Loucy (cell line): ENCODE measurements around the gene SLC48A1.

ENCODE experiments used
- H2AFZ ChIP-seq: fragments of 200-600 bp; sonication (generic); 2 replicates; pipeline ENCODE4 v1.6.0; 2016; ENCODE audit warnings: antibody characterized with exemption, mild to moderate bottlenecking, low read length, moderate library complexity
- H3F3A ChIP-seq: fragments of 200-600 bp; 2 replicates; pipeline ENCODE4 v1.6.0; 2016; ENCODE audit warnings: antibody characterized with exemption, low read depth, mild to moderate bottlenecking
- H3K27me3 ChIP-seq: fragments of 200-600 bp; sonication (generic); 2 replicates; pipeline ENCODE4 v1.6.1; 2014; ENCODE audit warnings: low read length, mild to moderate bottlenecking; ENCODE audit not compliant: insufficient read depth, poor library complexity, severe bottlenecking
- H3K36me3 ChIP-seq: fragments of 200-600 bp; sonication (generic); 2 replicates; pipeline ENCODE4 v1.6.1; 2016; ENCODE audit warnings: low read length; ENCODE audit not compliant: insufficient read depth
- H3K4me1 ChIP-seq: fragments of 200-600 bp; sonication (generic); 2 replicates; pipeline ENCODE4 v1.5.1; 2014; ENCODE audit warnings: low read length, mild to moderate bottlenecking; ENCODE audit not compliant: insufficient read depth, poor library complexity, severe bottlenecking
- H3K4me2 ChIP-seq: fragments of 200-600 bp; sonication (generic); 2 replicates; pipeline ENCODE4 v1.6.0; 2014; ENCODE audit warnings: antibody characterized with exemption, low read length, low read depth, mild to moderate bottlenecking; ENCODE audit not compliant: poor library complexity, severe bottlenecking
- H3K4me3 ChIP-seq: fragments of 200-600 bp; sonication (generic); 2 replicates; pipeline ENCODE4 v1.5.1; 2014; ENCODE audit warnings: low read length, mild to moderate bottlenecking, mixed read lengths; ENCODE audit not compliant: poor library complexity, severe bottlenecking
- H3K79me2 ChIP-seq: fragments of 200-600 bp; sonication (generic); 2 replicates; pipeline ENCODE4 v1.6.1; 2014; ENCODE audit warnings: low read length; ENCODE audit not compliant: insufficient read depth
- H3K9ac ChIP-seq: fragments of 200-600 bp; sonication (generic); 2 replicates; pipeline ENCODE4 v1.6.0; 2014; ENCODE audit warnings: mild to moderate bottlenecking, low read depth, low read length, moderate library complexity; ENCODE audit not compliant: poor library complexity, severe bottlenecking
- H3K9me2 ChIP-seq: fragments of 200-600 bp; sonication (generic); replicated peaks from 2 replicates; pipeline ENCODE4 v1.6.1; 2016; ENCODE audit warnings: low read depth, low read length, mixed read lengths
- H3K9me3 ChIP-seq: fragments of 200-600 bp; sonication (generic); 2 replicates; pipeline ENCODE4 v1.6.1; 2014; ENCODE audit warnings: mild to moderate bottlenecking, antibody characterized with exemption, low read length, low read depth; ENCODE audit not compliant: insufficient read depth
- H4K20me1 ChIP-seq: fragments of 200-600 bp; sonication (generic); 2 replicates; pipeline ENCODE4 v1.6.0; 2014; ENCODE audit warnings: antibody characterized with exemption, low read length, mild to moderate bottlenecking; ENCODE audit not compliant: insufficient read depth, poor library complexity, severe bottlenecking
- CTCF ChIP-seq: fragments of 200-600 bp; sonication (generic); conservative IDR thresholded peaks from 2 replicates; pipeline ENCODE4 v1.5.1; 2014; ENCODE audit warnings: mild to moderate bottlenecking, antibody characterized with exemption, low read length
- EZH2phosphoT487 ChIP-seq: fragments of 200-600 bp; IDR thresholded peaks from 2 replicates; pipeline ENCODE4 v1.6.1; 2018; ENCODE audit warnings: antibody characterized with exemption, mild to moderate bottlenecking, moderate library complexity, borderline replicate concordance

SLC48A1 gene

GRCh38 chr12:47758834-47759690 lies 14.0 kb upstream of the SLC48A1 start, which contains the start of gene RAPGEF3:
TSS of gene RAPGEF3 (minus strand) at chr12:47758880. CDS start at chr12:47758556, 324 bp downstream.
- H3F3A ChIP-seq: no peaks in the 10 kb centered on the region
- peak within 1 kb of the TSS; percentile 83 for H3K9ac ChIP-seq
- H2AFZ ChIP-seq: peak within 1 kb of the TSS; percentile 85
- peak within 1 kb of the TSS; percentile 88 for H3K4me3 ChIP-seq
- H3K4me1 ChIP-seq: peaks cover 83% of the 10 kb centered on the region
- no peaks in the 10 kb centered on the region for H3K9me2 ChIP-seq
- no peaks in the 10 kb centered on the region for H3K9me3 ChIP-seq
- H3K36me3 ChIP-seq: no peaks in the 10 kb centered on the region
- no peaks in the 10 kb centered on the region for H4K20me1 ChIP-seq
- TF ChIP-seq EZH2phosphoT487 (no peak), CTCF (peak; percentile 52)
- H3K27me3 ChIP-seq: no peaks in the 10 kb centered on the region
- peaks cover 45% of the 10 kb centered on the region for H3K79me2 ChIP-seq
- H3K4me2 ChIP-seq: peak within 1 kb of the TSS; percentile 74

- H3K4me2 ChIP-seq: no peak overlapping the region
- H3K36me3 ChIP-seq: no peaks in the 10 kb centered on the region
- no peaks in the 10 kb centered on the region for H3K9me3 ChIP-seq
- no peaks in the 10 kb centered on the region for H3K27me3 ChIP-seq
- no peak overlapping the region for H3K4me3 ChIP-seq
- peaks cover 68% of the 10 kb centered on the region for H3K4me1 ChIP-seq
- TF ChIP-seq CTCF (no peak), EZH2phosphoT487 (no peak)
- no peaks in the 10 kb centered on the region for H4K20me1 ChIP-seq
- H3K9ac ChIP-seq: no peak overlapping the region
- H3K79me2 ChIP-seq: peaks cover 14% of the 10 kb centered on the region
- no peak overlapping the region for H2AFZ ChIP-seq
- H3K9me2 ChIP-seq: no peaks in the 10 kb centered on the region
- no peaks in the 10 kb centered on the region; the same call in 1 of the 2 replicates for H3F3A ChIP-seq
Measured at GRCh38 chr12:47762850-47763465, 10.1 kb upstream of the SLC48A1 start.

DNA sequence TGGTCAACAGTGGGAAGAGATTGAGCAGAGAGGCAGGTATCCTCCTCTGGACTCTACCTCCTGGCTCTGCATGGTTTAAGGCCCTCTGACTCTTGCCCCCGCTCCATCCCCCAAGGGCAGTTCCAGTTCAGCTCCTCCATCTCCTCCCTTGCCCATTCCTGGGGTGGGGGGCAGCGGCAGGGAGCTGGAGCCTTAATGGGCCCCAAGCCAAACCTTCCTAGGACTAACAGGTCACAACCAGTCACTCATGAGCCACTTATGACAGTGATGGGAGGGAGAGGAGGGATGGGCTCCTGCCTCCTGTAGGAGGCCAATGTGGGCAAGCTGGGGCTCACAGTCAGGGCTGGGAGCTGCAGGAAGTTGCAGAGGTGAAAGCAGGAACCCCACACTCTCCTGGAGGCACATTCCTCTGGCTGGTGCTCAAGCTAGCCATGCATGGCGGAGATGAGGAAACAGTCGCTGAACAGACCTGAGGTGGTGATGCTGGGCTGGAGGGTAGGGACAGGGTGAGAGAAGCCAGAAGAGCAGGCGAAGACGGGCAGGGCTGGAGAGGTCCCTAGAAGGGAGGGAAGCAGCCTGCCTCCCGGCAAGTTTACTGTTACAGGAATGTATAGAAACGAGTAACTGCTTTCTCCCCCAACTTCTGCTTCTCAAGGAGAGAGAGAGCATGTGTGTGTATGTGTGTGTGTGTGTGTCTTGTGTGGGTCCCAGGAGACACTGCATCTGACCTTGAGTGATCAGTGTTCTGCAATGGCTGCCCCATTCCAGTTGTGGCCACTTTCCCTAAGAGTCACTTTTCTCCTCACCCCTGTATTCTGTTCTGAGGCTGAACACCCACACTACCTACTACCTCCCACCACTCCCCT lies 9.3 kb upstream of the SLC48A1 start:
- Histone ChIP-seq H3K9ac (no peak overlapping the region), H3K79me2 (peaks cover 10% of the 10 kb centered on the region; the same call in 1 of the 2 replicates)

More for the DNA sequence above, 9.3 kb upstream of the SLC48A1 start:
- H3K4me3 ChIP-seq: no peak overlapping the region
- H3F3A ChIP-seq: no peaks in the 10 kb centered on the region; the same call in 1 of the 2 replicates
- no peaks in the 10 kb centered on the region for H4K20me1 ChIP-seq
- H3K4me2 ChIP-seq: no peak overlapping the region
- no peak overlapping the region for H2AFZ ChIP-seq
- TF ChIP-seq EZH2phosphoT487 (no peak), CTCF (no peak)
- H3K9me3 ChIP-seq: no peaks in the 10 kb centered on the region
- peaks cover 65% of the 10 kb centered on the region for H3K4me1 ChIP-seq
- H3K36me3 ChIP-seq: no peaks in the 10 kb centered on the region
- H3K27me3 ChIP-seq: no peaks in the 10 kb centered on the region
- no peaks in the 10 kb centered on the region for H3K9me2 ChIP-seq
